Parathyroid adenoma (tissue), 2 donors: ENCODE results near the gene PPIP5K1.
A peak's percentile ranks its signal among the peaks of the same experiment; 100 is the strongest.

Source experiments
- H2AFZ ChIP-seq: fragments of 300-600 bp; sonication (generic); one replicate; pipeline ENCODE4 v1.7.0; 2017; ENCODE audit warnings: antibody characterized with exemption, mild to moderate bottlenecking
- H3K27ac ChIP-seq: fragments of 300-600 bp; sonication (generic); one replicate; pipeline ENCODE4 v1.7.0; 2017
- H3K27me3 ChIP-seq: fragments of 300-600 bp; sonication (generic); one replicate; pipeline ENCODE4 v1.7.0; 2017; ENCODE audit warnings: low read length; ENCODE audit not compliant: control insufficient read depth, insufficient read depth
- H3K36me3 ChIP-seq: fragments of 300-600 bp; sonication (generic); one replicate; pipeline ENCODE4 v1.7.0; 2017; ENCODE audit warnings: low read length; ENCODE audit not compliant: control insufficient read depth, insufficient read depth
- H3K4me1 ChIP-seq: fragments of 300-600 bp; sonication (generic); one replicate; pipeline ENCODE4 v1.7.0; 2017; ENCODE audit warnings: control low read depth
- H3K4me2 ChIP-seq: fragments of 300-600 bp; sonication (generic); one replicate; pipeline ENCODE4 v1.7.0; 2017; ENCODE audit warnings: low read length
- H3K4me3 ChIP-seq: fragments of 300-600 bp; sonication (generic); one replicate; pipeline ENCODE4 v1.7.0; 2017; ENCODE audit warnings: low read depth, low read length
- H3K79me2 ChIP-seq: fragments of 300-600 bp; sonication (generic); one replicate; pipeline ENCODE4 v1.7.0; 2017; ENCODE audit warnings: control low read depth
- H3K9ac ChIP-seq: fragments of 300-600 bp; sonication (generic); one replicate; pipeline ENCODE4 v1.7.0; 2017; ENCODE audit warnings: mild to moderate bottlenecking
- H3K9me3 ChIP-seq: fragments of 300-600 bp; sonication (generic); one replicate; pipeline ENCODE4 v1.7.0; 2017; ENCODE audit warnings: low read length; ENCODE audit not compliant: control insufficient read depth
- CTCF ChIP-seq: fragments of 300-600 bp; sonication (generic); IDR thresholded peaks from one replicate; pipeline ENCODE4 v1.7.0; 2017; ENCODE audit warnings: antibody characterized with exemption, mild to moderate bottlenecking
- donor health status: primary hyperparathyroidism.

Gene PPIP5K1

GRCh38 chr15:43492673-43493601 is 97.1 kb downstream of the PPIP5K1 start, which contains the start of gene TP53BP1:
Gene TP53BP1, minus strand, starts transcription at chr15:43493156. Its CDS starts 113 bp downstream, at chr15:43493043.
- Histone ChIP-seq H3K79me2 (peaks cover 6% of the 10 kb centered on the region), H3K4me2 (peak within 1 kb of the TSS; percentile 76), H3K4me1 (peaks cover 6% of the 10 kb centered on the region), H3K36me3 (no peaks in the 10 kb centered on the region), H3K27ac (peak within 1 kb of the TSS; percentile 80), H3K9ac (peak within 1 kb of the TSS; percentile 28), H3K4me3 (peak within 1 kb of the TSS; percentile 66), H3K9me3 (no peaks in the 10 kb centered on the region), H3K27me3 (no peaks in the 10 kb centered on the region), H2AFZ (peak within 1 kb of the TSS; percentile 89)
- TF ChIP-seq CTCF = no peak

- H3K4me1 ChIP-seq = peaks cover 6% of the 10 kb centered on the region
- H3K27ac ChIP-seq = peak overlapping the region; percentile 80
- peak overlapping the region; percentile 89 for H2AFZ ChIP-seq
- H3K36me3 ChIP-seq = no peaks in the 10 kb centered on the region
- H3K4me3 ChIP-seq = peak overlapping the region; percentile 66
- TF ChIP-seq CTCF = no peak
- H3K4me2 ChIP-seq = peak overlapping the region; percentile 52
- H3K9me3 ChIP-seq = no peaks in the 10 kb centered on the region
- no peaks in the 10 kb centered on the region for H3K27me3 ChIP-seq
- no peak overlapping the region for H3K9ac ChIP-seq
- peaks cover 6% of the 10 kb centered on the region for H3K79me2 ChIP-seq
Measured at GRCh38 chr15:43492266-43492665, 97.7 kb downstream of the PPIP5K1 start.

- Histone ChIP-seq H3K79me2 (peaks cover 6% of the 10 kb centered on the region), H2AFZ (no peak overlapping the region), H3K36me3 (no peaks in the 10 kb centered on the region), H3K27me3 (no peaks in the 10 kb centered on the region), H3K9me3 (no peaks in the 10 kb centered on the region), H3K4me3 (no peak overlapping the region), H3K27ac (no peak overlapping the region), H3K9ac (no peak overlapping the region), H3K4me1 (peaks cover 6% of the 10 kb centered on the region), H3K4me2 (no peak overlapping the region)
- no peak for TF ChIP-seq CTCF
Measured at GRCh38 chr15:43489191-43489590, 100.8 kb downstream of the PPIP5K1 start.

GRCh38 chr15:43488790-43489189 is 101.2 kb downstream of the PPIP5K1 start:
- Histone ChIP-seq H3K4me3 (no peak overlapping the region), H3K9ac (no peak overlapping the region), H3K27me3 (no peaks in the 10 kb centered on the region), H3K4me1 (peaks cover 5% of the 10 kb centered on the region), H3K4me2 (no peak overlapping the region), H3K36me3 (no peaks in the 10 kb centered on the region), H2AFZ (no peak overlapping the region), H3K9me3 (no peaks in the 10 kb centered on the region), H3K27ac (no peak overlapping the region), H3K79me2 (peaks cover 6% of the 10 kb centered on the region)
- no peak for TF ChIP-seq CTCF
